Measurements from ENCODE around the gene KBTBD2. TPM values are rescaled to one million over a fixed set of nuclear protein-coding genes. Genes with fewer than 3 reads are reported as not detected.
"Not testable (repeated sequence)": the region's sequence is repeated elsewhere in the genome, so short reads cannot be mapped to it uniquely, and the experiment has no call there.

The KBTBD2 gene
- 14.2 and 24.9 TPM in 2 replicates for total RNA-seq (2012; rRNA removed)

DNA sequence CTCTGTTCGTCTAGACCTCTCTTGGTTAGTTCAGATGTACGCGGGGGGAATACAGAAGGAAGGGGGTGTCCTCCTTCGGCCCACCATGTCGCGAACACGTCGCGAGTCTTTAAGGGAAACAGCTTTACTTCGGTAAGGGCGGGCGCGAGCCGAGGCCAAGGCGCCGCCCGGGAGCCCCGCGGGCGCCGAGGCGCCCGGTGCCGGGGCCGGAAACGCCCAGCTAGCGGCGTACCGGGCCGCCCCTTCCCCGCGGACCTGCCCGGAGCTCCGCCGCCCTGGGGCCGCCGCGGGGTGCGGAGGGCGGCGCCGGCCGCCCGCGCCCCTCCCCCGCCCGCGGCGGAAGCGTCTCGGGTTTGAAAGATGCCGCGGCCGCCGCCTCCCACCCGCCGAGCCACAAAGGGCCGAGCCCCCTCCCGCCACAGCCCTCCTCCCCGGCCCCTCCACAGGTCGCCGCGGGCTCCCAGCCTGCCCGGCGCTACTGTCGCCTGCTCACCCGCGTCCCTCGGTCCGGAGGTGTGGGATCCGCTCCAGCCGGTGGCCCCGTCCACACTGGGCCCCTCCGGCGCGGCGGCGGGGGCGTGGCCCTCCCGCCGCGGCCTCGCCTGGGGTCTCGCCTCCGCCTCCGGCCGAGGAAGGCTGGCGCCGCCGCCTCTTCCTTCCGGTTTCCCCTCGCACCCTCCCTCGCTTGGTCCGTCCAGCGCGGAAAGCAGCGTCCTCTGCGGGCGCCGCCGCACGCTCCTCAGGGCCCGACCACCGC is at the start of gene KBTBD2:
Gene KBTBD2 (minus strand): TSS at position 718 of the 757 bp plus-strand sequence. CDS start 12,156 bp downstream, outside the sequence.
- Histone ChIP-seq H3K4me2 (ENCODE audit: low read length) (peak within 1 kb of the TSS; percentile 97), H3K9me3 (replicated peaks; ENCODE audit: low read length) (no peaks in the 10 kb centered on the region), H3K4me3 (ENCODE audit: low read length) (peak within 1 kb of the TSS; percentile 93), H3K9ac (ENCODE audit: low read depth, low read length) (peak within 1 kb of the TSS; percentile 98), H3K27me3 (ENCODE audit: control insufficient read depth, insufficient read depth, low read length) (no peaks in the 10 kb centered on the region), H3K4me1 (ENCODE audit: control insufficient read depth, insufficient read depth, low read length) (peaks cover 30% of the 10 kb centered on the region), H3K36me3 (ENCODE audit: insufficient read depth, low read length) (no peaks in the 10 kb centered on the region)

- Histone ChIP-seq H3K36me3 (ENCODE audit: insufficient read depth, low read length) (no peaks in the 10 kb centered on the region), H3K9me3 (replicated peaks; ENCODE audit: low read length) (no peaks in the 10 kb centered on the region), H3K9ac (ENCODE audit: low read depth, low read length) (peak overlapping the region; percentile 87), H3K4me1 (ENCODE audit: control insufficient read depth, insufficient read depth, low read length) (peaks cover 11% of the 10 kb centered on the region), H3K4me3 (ENCODE audit: low read length) (peak overlapping the region; percentile 88), H3K4me2 (ENCODE audit: low read length) (peak overlapping the region; percentile 87), H3K27me3 (ENCODE audit: control insufficient read depth, insufficient read depth, low read length) (no peaks in the 10 kb centered on the region)
Observed at GRCh38 chr7:32941181-32941580, 49.6 kb upstream of the KBTBD2 start.

- H3K4me3 ChIP-seq (ENCODE audit: low read length), result no peak overlapping the region
- H3K36me3 ChIP-seq (ENCODE audit: insufficient read depth, low read length), result peaks cover 9% of the 10 kb centered on the region
- peak overlapping the region; percentile 35 for H3K4me2 ChIP-seq (ENCODE audit: low read length)
- H3K27me3 ChIP-seq (ENCODE audit: control insufficient read depth, insufficient read depth, low read length), result no peaks in the 10 kb centered on the region
- H3K4me1 ChIP-seq (ENCODE audit: control insufficient read depth, insufficient read depth, low read length), result peaks cover 15% of the 10 kb centered on the region
- no peaks in the 10 kb centered on the region for H3K9me3 ChIP-seq (replicated peaks; ENCODE audit: low read length)
- H3K9ac ChIP-seq (ENCODE audit: low read depth, low read length), result no peak overlapping the region
Observed at GRCh38 chr7:32937344-32938174, 46.0 kb upstream of the KBTBD2 start.

- H3K4me1 ChIP-seq (ENCODE audit: control insufficient read depth, insufficient read depth, low read length), result peaks cover 15% of the 10 kb centered on the region
- no peak overlapping the region for H3K4me2 ChIP-seq (ENCODE audit: low read length)
- no peak overlapping the region for H3K4me3 ChIP-seq (ENCODE audit: low read length)
- no peaks in the 10 kb centered on the region for H3K9me3 ChIP-seq (replicated peaks; ENCODE audit: low read length)
- H3K27me3 ChIP-seq (ENCODE audit: control insufficient read depth, insufficient read depth, low read length), result no peaks in the 10 kb centered on the region
- H3K36me3 ChIP-seq (ENCODE audit: insufficient read depth, low read length), result peaks cover 12% of the 10 kb centered on the region
- no peak overlapping the region for H3K9ac ChIP-seq (ENCODE audit: low read depth, low read length)
Observed at GRCh38 chr7:32936689-32937088, 45.1 kb upstream of the KBTBD2 start.

- no peak overlapping the region for H3K4me3 ChIP-seq (ENCODE audit: low read length)
- H3K27me3 ChIP-seq (ENCODE audit: control insufficient read depth, insufficient read depth, low read length), result no peaks in the 10 kb centered on the region
- peaks cover 15% of the 10 kb centered on the region for H3K4me1 ChIP-seq (ENCODE audit: control insufficient read depth, insufficient read depth, low read length)
- peaks cover 19% of the 10 kb centered on the region for H3K36me3 ChIP-seq (ENCODE audit: insufficient read depth, low read length)
- peak overlapping the region; percentile 36 for H3K4me2 ChIP-seq (ENCODE audit: low read length)
- no peak overlapping the region for H3K9ac ChIP-seq (ENCODE audit: low read depth, low read length)
- H3K9me3 ChIP-seq (replicated peaks; ENCODE audit: low read length), result no peaks in the 10 kb centered on the region
Observed at GRCh38 chr7:32935558-32935957, 44.0 kb upstream of the KBTBD2 start.

GRCh38 chr7:32930378-32930777 is 38.8 kb upstream of the KBTBD2 start:
- Histone ChIP-seq H3K36me3 (ENCODE audit: insufficient read depth, low read length) (peaks cover 44% of the 10 kb centered on the region), H3K4me1 (ENCODE audit: control insufficient read depth, insufficient read depth, low read length) (no peaks in the 10 kb centered on the region), H3K4me2 (ENCODE audit: low read length) (no peak overlapping the region), H3K9ac (ENCODE audit: low read depth, low read length) (no peak overlapping the region), H3K4me3 (ENCODE audit: low read length) (no peak overlapping the region), H3K27me3 (ENCODE audit: control insufficient read depth, insufficient read depth, low read length) (no peaks in the 10 kb centered on the region), H3K9me3 (replicated peaks; ENCODE audit: low read length) (no peaks in the 10 kb centered on the region)

GRCh38 chr7:32929430-32930143 is 38.0 kb upstream of the KBTBD2 start:
- H3K9ac ChIP-seq (ENCODE audit: low read depth, low read length), result no peak overlapping the region
- no peaks in the 10 kb centered on the region for H3K4me1 ChIP-seq (ENCODE audit: control insufficient read depth, insufficient read depth, low read length)
- peaks cover 44% of the 10 kb centered on the region for H3K36me3 ChIP-seq (ENCODE audit: insufficient read depth, low read length)
- no peaks in the 10 kb centered on the region for H3K27me3 ChIP-seq (ENCODE audit: control insufficient read depth, insufficient read depth, low read length)
- no peaks in the 10 kb centered on the region for H3K9me3 ChIP-seq (replicated peaks; ENCODE audit: low read length)
- H3K4me3 ChIP-seq (ENCODE audit: low read length), result no peak overlapping the region
- H3K4me2 ChIP-seq (ENCODE audit: low read length), result no peak overlapping the region

DNA sequence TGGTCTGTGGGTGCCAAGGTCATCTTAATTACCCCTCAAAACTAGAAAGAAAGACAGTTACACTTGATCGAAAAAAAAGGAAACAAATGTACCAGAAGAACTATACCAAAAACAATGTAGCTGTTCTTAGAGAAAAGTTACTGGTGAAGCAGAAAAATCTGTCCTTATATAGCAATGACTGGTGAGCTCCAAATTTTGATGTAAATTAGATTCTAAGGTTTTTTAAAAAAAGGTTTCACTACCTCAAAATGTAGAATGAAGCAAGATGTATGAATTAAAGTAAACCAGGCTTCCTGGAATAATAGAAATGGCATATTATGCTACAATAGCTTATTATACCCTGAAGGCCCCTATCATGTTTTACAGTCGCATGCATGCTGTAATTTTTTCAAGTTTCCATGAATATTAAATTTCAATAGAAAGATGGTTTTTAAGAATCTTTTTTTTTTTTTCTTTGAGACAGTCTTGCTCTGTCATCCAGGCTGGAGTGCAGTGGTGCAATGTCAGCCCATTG is 37.3 kb upstream of the KBTBD2 start:
- H3K36me3 ChIP-seq (ENCODE audit: insufficient read depth, low read length), result peaks cover 43% of the 10 kb centered on the region
- no peak overlapping the region for H3K4me3 ChIP-seq (ENCODE audit: low read length)
- no peak overlapping the region for H3K9ac ChIP-seq (ENCODE audit: low read depth, low read length)
- no peak overlapping the region for H3K4me2 ChIP-seq (ENCODE audit: low read length)
- H3K27me3 ChIP-seq (ENCODE audit: control insufficient read depth, insufficient read depth, low read length), result no peaks in the 10 kb centered on the region
- no peaks in the 10 kb centered on the region for H3K4me1 ChIP-seq (ENCODE audit: control insufficient read depth, insufficient read depth, low read length)
- H3K9me3 ChIP-seq (replicated peaks; ENCODE audit: low read length), result no peaks in the 10 kb centered on the region

DNA sequence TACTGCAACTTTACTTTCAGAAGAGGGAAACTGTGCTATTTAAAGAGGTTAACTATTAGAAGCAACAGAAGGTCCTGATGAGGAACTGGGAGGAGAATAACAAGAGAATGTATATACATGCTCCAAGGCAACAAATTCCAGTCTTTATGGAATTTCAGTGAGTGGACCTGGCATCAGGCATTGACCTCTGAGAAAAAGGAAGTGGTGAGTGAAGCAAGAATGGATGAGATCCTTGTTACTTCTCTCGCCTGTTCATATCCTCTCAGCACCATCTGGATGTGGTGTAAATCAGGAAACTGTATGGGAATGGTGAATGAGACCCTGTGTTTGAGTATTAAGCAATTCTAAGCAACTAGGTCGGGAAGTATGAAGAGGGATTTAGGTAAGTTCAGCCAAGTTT is 30.3 kb upstream of the KBTBD2 start:
- Histone ChIP-seq H3K9me3 (replicated peaks; ENCODE audit: low read length) (no peaks in the 10 kb centered on the region), H3K36me3 (ENCODE audit: insufficient read depth, low read length) (peaks cover 39% of the 10 kb centered on the region), H3K27me3 (ENCODE audit: control insufficient read depth, insufficient read depth, low read length) (no peaks in the 10 kb centered on the region), H3K9ac (ENCODE audit: low read depth, low read length) (no peak overlapping the region), H3K4me3 (ENCODE audit: low read length) (no peak overlapping the region), H3K4me2 (ENCODE audit: low read length) (no peak overlapping the region), H3K4me1 (ENCODE audit: control insufficient read depth, insufficient read depth, low read length) (no peaks in the 10 kb centered on the region)

GRCh38 chr7:32916994-32917393 is 25.4 kb upstream of the KBTBD2 start:
- peaks cover 53% of the 10 kb centered on the region for H3K36me3 ChIP-seq (ENCODE audit: insufficient read depth, low read length)
- not testable (repeated sequence) for H3K4me2 ChIP-seq (ENCODE audit: low read length); H3K9me3 ChIP-seq (replicated peaks; ENCODE audit: low read length); H3K4me3 ChIP-seq (ENCODE audit: low read length); H3K9ac ChIP-seq (ENCODE audit: low read depth, low read length); H3K4me1 ChIP-seq (ENCODE audit: control insufficient read depth, insufficient read depth, low read length); H3K27me3 ChIP-seq (ENCODE audit: control insufficient read depth, insufficient read depth, low read length)

DNA sequence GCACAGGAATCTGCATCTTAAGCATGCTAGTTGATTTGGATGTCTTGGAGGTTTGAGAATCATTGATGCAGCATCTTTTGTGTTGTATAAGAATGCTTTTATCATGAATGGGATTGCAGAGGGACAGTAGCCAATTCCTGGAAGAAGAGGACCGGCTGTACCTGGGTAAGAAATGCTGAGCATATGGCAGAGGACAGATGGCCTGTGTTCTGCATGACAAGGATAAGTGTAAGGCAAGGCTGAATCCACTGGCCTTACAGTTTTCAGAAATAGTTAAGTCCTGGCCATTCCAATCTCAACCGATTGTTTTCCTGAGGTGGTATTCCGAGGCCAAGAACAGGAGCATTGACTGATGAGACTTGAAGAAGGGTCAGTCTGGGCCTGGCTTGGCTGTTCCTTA is 24.4 kb upstream of the KBTBD2 start:
- Histone ChIP-seq H3K9ac (ENCODE audit: low read depth, low read length) (no peak overlapping the region), H3K4me3 (ENCODE audit: low read length) (no peak overlapping the region), H3K27me3 (ENCODE audit: control insufficient read depth, insufficient read depth, low read length) (no peaks in the 10 kb centered on the region), H3K9me3 (replicated peaks; ENCODE audit: low read length) (no peaks in the 10 kb centered on the region), H3K4me1 (ENCODE audit: control insufficient read depth, insufficient read depth, low read length) (no peaks in the 10 kb centered on the region), H3K4me2 (ENCODE audit: low read length) (no peak overlapping the region), H3K36me3 (ENCODE audit: insufficient read depth, low read length) (peaks cover 44% of the 10 kb centered on the region)
